H1 (cell line): Measurements from ENCODE around the gene DDX56. TPM values are rescaled to one million over a fixed set of nuclear protein-coding genes. Genes with fewer than 3 reads are reported as not detected.

Experiments
- CTCF ChIA-PET: fragments of 300-600 bp; sonication (Branson Sonifier 250); formaldehyde crosslinking; loops from one replicate; lab custom pipeline; 2021; ENCODE audit not compliant: partially characterized antibody; lab: Charles Lee
- POLR2A ChIA-PET: fragments of 300-600 bp; sonication (Branson Sonifier 250); formaldehyde crosslinking; loops from one replicate; lab custom pipeline; 2021; ENCODE audit warnings: inconsistent platforms; ENCODE audit not compliant: partially characterized antibody; lab: Charles Lee
- DNase-seq, 2 experiments: peaks; one replicate each; pipeline versions ENCODE4 v3.0.0 to v3.0.0-alpha.2; 2010 to 2022; ENCODE audit warnings: low spot score in 2 of 2, low read depth in 1 of 2, mixed read lengths in 1 of 2
- FAIRE-seq: peaks from 2 replicates; lab custom pipeline; 2011; peaks lifted over from hg19 to GRCh38; lab: Jason Lieb, UNC
- H2AFZ ChIP-seq: 2 replicates; pipeline ENCODE4 v1.8.1; 2012; ENCODE audit warnings: low read length, inconsistent platforms
- H2AK5ac ChIP-seq: 2 replicates; pipeline ENCODE4 v1.6.1; 2013; ENCODE audit warnings: low read depth, low read length
- H2BK120ac ChIP-seq: replicated peaks from 2 replicates; pipeline ENCODE3; 2013; ENCODE audit warnings: low read depth, low read length, inconsistent platforms
- H2BK12ac ChIP-seq: 2 replicates; pipeline ENCODE4 v1.6.1; 2013; ENCODE audit warnings: low read depth, low read length
- H2BK15ac ChIP-seq: 2 replicates; pipeline ENCODE4 v1.6.1; 2013; ENCODE audit warnings: low read length
- H2BK20ac ChIP-seq: 2 replicates; pipeline ENCODE4 v1.6.1; 2013; ENCODE audit warnings: low read length
- H2BK5ac ChIP-seq: 2 replicates; pipeline ENCODE4 v1.6.1; 2013; ENCODE audit warnings: low read depth, low read length
- H3K14ac ChIP-seq: 2 replicates; pipeline ENCODE4 v1.6.1; 2013; ENCODE audit warnings: inconsistent platforms; ENCODE audit not compliant: insufficient read length
- H3K18ac ChIP-seq: 2 replicates; pipeline ENCODE4 v1.6.1; 2013; ENCODE audit warnings: low read length; ENCODE audit errors: extremely low read depth
- H3K23ac ChIP-seq: 2 replicates; pipeline ENCODE4 v1.6.1; 2013; ENCODE audit warnings: inconsistent platforms; ENCODE audit not compliant: insufficient read length
- H3K23me2 ChIP-seq: 2 replicates; pipeline ENCODE4 v1.6.1; 2013; ENCODE audit warnings: low read depth, low read length
- H3K27ac ChIP-seq: 2 replicates; pipeline ENCODE4 v1.6.1; 2011; ENCODE audit warnings: low read depth, low read length, inconsistent platforms
- H3K27me3 ChIP-seq, 4 experiments: replicated peaks in 1 of 4; 1 replicate in 1 of 4; 2 replicates in 3 of 4; pipeline versions ENCODE4 v1.6.1 to v1.8.1; 2011 to 2013; ENCODE audit warnings: low read length in 3 of 4, mild to moderate bottlenecking in 3 of 4, inconsistent platforms in 2 of 4, mixed read lengths in 2 of 4, moderate library complexity in 1 of 4; ENCODE audit not compliant: control insufficient read depth in 3 of 4, insufficient read depth in 3 of 4; ENCODE audit errors: extremely low read depth in 1 of 4
- H3K36me3 ChIP-seq, 4 experiments: 2 replicates each; pipeline versions ENCODE4 v1.6.1 to v1.8.1; 2011 to 2013; ENCODE audit warnings: mild to moderate bottlenecking in 4 of 4, low read length in 3 of 4, moderate library complexity in 2 of 4, control low read depth in 1 of 4, inconsistent platforms in 1 of 4; ENCODE audit not compliant: insufficient read depth in 4 of 4, control insufficient read depth in 2 of 4
- H3K4ac ChIP-seq: replicated peaks from 2 replicates; pipeline ENCODE3; 2013; ENCODE audit warnings: low read length, low read depth, mixed read lengths, inconsistent platforms; ENCODE audit not compliant: insufficient read length
- H3K4me1 ChIP-seq, 4 experiments: replicated peaks in 1 of 4; 1 replicate in 1 of 4; 2 replicates in 3 of 4; pipeline versions ENCODE4 v1.6.1 to v1.8.1; 2011 to 2013; ENCODE audit warnings: low read length in 3 of 4, inconsistent platforms in 2 of 4, mixed read lengths in 1 of 4; ENCODE audit not compliant: insufficient read depth in 4 of 4, control insufficient read depth in 3 of 4
- H3K4me2 ChIP-seq, 2 experiments: 2 replicates each; pipeline versions ENCODE4 v1.6.1 to v1.8.1; 2011 to 2013; ENCODE audit warnings: low read depth in 2 of 2, low read length in 2 of 2, control low read depth in 1 of 2, inconsistent platforms in 1 of 2, mild to moderate bottlenecking in 1 of 2; ENCODE audit not compliant: insufficient read depth in 1 of 2
- H3K4me3 ChIP-seq, 4 experiments: fragments of 200-600, 300-600 bp in 1 of 4; sonication (generic), shearing (Covaris generic), sonication (Bioruptor Twin) in 1 of 4; 2 replicates each; pipeline versions ENCODE4 v1.5.1 to v1.8.1; 2011 to 2016; ENCODE audit warnings: low read length in 4 of 4, low read depth in 3 of 4, control low read depth in 2 of 4, inconsistent platforms in 2 of 4, mild to moderate bottlenecking in 2 of 4, mixed read lengths in 1 of 4, moderate library complexity in 1 of 4; ENCODE audit not compliant: insufficient read depth in 2 of 4; ENCODE audit errors: extremely low read depth in 1 of 4
- H3K56ac ChIP-seq: replicated peaks from 2 replicates; pipeline ENCODE3; 2013; ENCODE audit warnings: low read depth, mild to moderate bottlenecking, mixed read lengths, low read length, inconsistent platforms; ENCODE audit not compliant: insufficient read length
- H3K79me1 ChIP-seq: 2 replicates; pipeline ENCODE4 v1.6.1; 2013; ENCODE audit warnings: low read depth, low read length, control low read depth
- H3K79me2 ChIP-seq, 2 experiments: 2 replicates each; pipeline versions ENCODE4 v1.6.1 to v1.8.1; 2012 to 2013; ENCODE audit warnings: low read length in 2 of 2, mild to moderate bottlenecking in 2 of 2, inconsistent platforms in 1 of 2; ENCODE audit not compliant: insufficient read depth in 2 of 2, control insufficient read depth in 1 of 2
- H3K9ac ChIP-seq, 4 experiments: replicated peaks in 1 of 4; 1 replicate in 1 of 4; 2 replicates in 3 of 4; pipeline versions ENCODE4 v1.6.1 to v1.8.1; 2011 to 2013; ENCODE audit warnings: low read depth in 3 of 4, low read length in 3 of 4, control low read depth in 2 of 4, mild to moderate bottlenecking in 2 of 4, moderate library complexity in 2 of 4, inconsistent platforms in 1 of 4; ENCODE audit errors: extremely low read depth in 1 of 4
- H3K9me3 ChIP-seq, 2 experiments: 2 replicates each; pipeline versions ENCODE4 v1.6.1 to v1.8.1; 2012 to 2013; ENCODE audit warnings: mild to moderate bottlenecking in 2 of 2, moderate library complexity in 2 of 2, control low read depth in 1 of 2, inconsistent platforms in 1 of 2, low read depth in 1 of 2, low read length in 1 of 2, mixed read lengths in 1 of 2; ENCODE audit not compliant: insufficient read depth in 2 of 2
- H4K20me1 ChIP-seq, 2 experiments: replicated peaks in 1 of 2; 2 replicates each; pipeline versions ENCODE3 to v1.8.1; 2011 to 2013; ENCODE audit warnings: inconsistent platforms in 2 of 2, low read length in 2 of 2, mild to moderate bottlenecking in 1 of 2; ENCODE audit not compliant: insufficient read depth in 2 of 2, control insufficient read depth in 1 of 2
- H4K5ac ChIP-seq: 2 replicates; pipeline ENCODE4 v1.6.1; 2013; ENCODE audit warnings: low read length, low read depth, mixed read lengths, inconsistent platforms; ENCODE audit not compliant: insufficient read length
- H4K8ac ChIP-seq: 2 replicates; pipeline ENCODE4 v1.8.0; 2013; ENCODE audit warnings: mild to moderate bottlenecking, moderate library complexity, low read length, inconsistent platforms; ENCODE audit not compliant: insufficient read depth; ENCODE audit errors: extremely low read depth
- H4K91ac ChIP-seq: replicated peaks from 2 replicates; pipeline ENCODE3; 2013; ENCODE audit warnings: low read length, mixed read lengths, inconsistent platforms; ENCODE audit not compliant: insufficient read length
- CBX8 ChIP-seq: fragments of 300-800, 300-1000 bp; sonication (generic); IDR thresholded peaks from 2 replicates; pipeline ENCODE4 v1.7.1; 2016; ENCODE audit warnings: low read depth, low read length, borderline replicate concordance
- CTBP2 ChIP-seq: IDR thresholded peaks from 2 replicates; pipeline ENCODE4 v1.7.0; 2011; ENCODE audit warnings: borderline replicate concordance, mild to moderate bottlenecking, moderate library complexity, mixed read lengths, low read length; ENCODE audit not compliant: insufficient read depth, insufficient read length
- EGR1 ChIP-seq: IDR thresholded peaks from 2 replicates; pipeline ENCODE4 v1.6.1; 2011; ENCODE audit warnings: low read depth, low read length, borderline replicate concordance
- KDM1A ChIP-seq: fragments of 200-600, 300-600 bp; sonication (generic); IDR thresholded peaks from 2 replicates; pipeline ENCODE4 v1.7.1; 2016; ENCODE audit warnings: mild to moderate bottlenecking, low read length, borderline replicate concordance
- SP2 ChIP-seq: IDR thresholded peaks from 2 replicates; pipeline ENCODE4 v1.6.1; 2012; ENCODE audit warnings: mild to moderate bottlenecking, low read length, inconsistent platforms
- SRF ChIP-seq: IDR thresholded peaks from 2 replicates; pipeline ENCODE4 v1.6.1; 2011; ENCODE audit warnings: mild to moderate bottlenecking, low read depth, low read length, moderate library complexity
- TAF1 ChIP-seq: IDR thresholded peaks from 2 replicates; pipeline ENCODE4 v1.6.1; 2011; ENCODE audit warnings: mild to moderate bottlenecking, low read depth, low read length
- WGBS, 2 experiments: shearing (Covaris generic) in 1 of 2; methylation state at CpG; one replicate each; pipeline versions ENCODE4 v1.1.6 to v1.1.7; 2013 to 2015; ENCODE audit warnings: low lambda C conversion rate in 2 of 2, mixed read lengths in 2 of 2, inconsistent platforms in 1 of 2, low coverage in 1 of 2, missing lambda C conversion rate in 1 of 2; ENCODE audit not compliant: insufficient replicate concordance in 2 of 2, insufficient coverage in 1 of 2, insufficient read length in 1 of 2; ENCODE audit errors: extremely low coverage in 1 of 2, missing lambda C conversion rate in 1 of 2; 5-methylcytosine and 5-hydroxymethylcytosine counted together
- polyA plus RNA-seq, 7 experiments: library from polyadenylated mRNA; depleted of rRNA in 3 of 7; stranded (reverse) in 5 of 7; unstranded in 2 of 7; fragments of >200 nt in 5 of 7; fragments of 200-250 nt in 2 of 7; gene quantifications; 1 replicate in 5 of 7; 2 replicates in 1 of 7; 4 replicates in 1 of 7; pipeline versions ENCODE4 v1.2.1 to v1.2.3, GENCODE V29; 2011 to 2013; ENCODE audit warnings: missing spikeins in 2 of 7, mixed read lengths in 2 of 7
- total RNA-seq: library from RNA; stranded (reverse); fragmentation: NEBNext Ultra II Directional; extraction: Animal tissue kit (Norgen Biotek cat#: 25700); gene quantifications from 2 replicates; pipeline ENCODE4 v1.2.1, GENCODE V29; 2021

DDX56 gene
- total and polyA plus RNA-seq, 2 of the 8 experiments (the other 6 are each of a cell fraction or from before 2014, with no cell fraction given): 56.9 to 81.6 TPM

DNA sequence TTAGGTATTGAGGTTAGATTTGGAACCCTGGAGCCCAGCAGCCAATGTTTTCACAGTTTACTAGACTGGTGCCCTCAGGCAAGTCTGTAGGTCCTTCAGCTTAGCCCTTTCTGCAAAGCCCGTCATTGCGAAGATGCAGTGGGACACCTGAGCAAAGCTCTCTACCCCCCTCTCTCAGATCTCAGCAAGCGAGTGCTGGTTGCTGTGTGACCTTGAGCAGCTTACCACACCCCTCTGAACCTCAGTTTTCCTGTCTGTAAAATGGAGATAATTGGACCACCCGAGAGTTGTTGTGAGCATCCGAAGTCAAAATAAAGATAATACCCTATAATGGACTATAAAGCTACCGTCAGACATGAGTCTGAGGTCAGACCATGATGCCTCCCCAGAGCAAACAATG is 36.3 kb downstream of the DDX56 start:
- Histone ChIP-seq H3K4me3 (no peak overlapping the region), H3K79me2 (no peaks in the 10 kb centered on the region), H3K79me1 (no peaks in the 10 kb centered on the region), H4K91ac (no peak overlapping the region), H3K18ac (no peak overlapping the region), H2BK15ac (no peak overlapping the region), H2AK5ac (no peak overlapping the region), H4K8ac (no peak overlapping the region), H3K36me3 (no peaks in the 10 kb centered on the region), H4K5ac (no peak overlapping the region), H2BK20ac (no peak overlapping the region), H3K56ac (no peak overlapping the region), H2AFZ (no peak overlapping the region), H3K14ac (no peak overlapping the region), H2BK5ac (no peak overlapping the region), H2BK120ac (no peak overlapping the region), H3K9me3 (no peaks in the 10 kb centered on the region), H2BK12ac (no peak overlapping the region), H3K27ac (no peak overlapping the region), H3K4me2 (no peak overlapping the region), H3K23me2 (no peaks in the 10 kb centered on the region), H3K4me1 (no peaks in the 10 kb centered on the region), H3K4ac (no peak overlapping the region), H3K9ac (no peak overlapping the region), H4K20me1 (no peaks in the 10 kb centered on the region), H3K27me3 (no peaks in the 10 kb centered on the region), H3K23ac (no peak overlapping the region)
- DNase-seq (no peak), FAIRE-seq (no peak)
- POLR2A ChIA-PET: interaction anchor here (0.7 to 1.4 kb wide), 4 partner anchors 9 to 35 kb away, joined by 3 to 4 read pairs (median 3); no protein-coding TSS in a partner anchor
- CTCF ChIA-PET: interaction anchor here (0.5 to 10.0 kb wide), 6 partner anchors 9 to 558 kb away, joined by 3 to 98 read pairs (median 4); no protein-coding TSS in a partner anchor
- TF ChIP-seq CBX8 (no peak), TAF1 (no peak), SP2 (no peak), EGR1 (no peak), KDM1A (no peak), CTBP2 (no peak), SRF (no peak)
- 84% methylated on average over 6 of the region's 6 CpGs; no CpG with 5 or more reads in 1 of the 2 experiments for WGBS, 2 experiments
